GM19193 (cell line): Measurements from ENCODE around the gene KLHL41.

ENCODE experiments used
- POLR2A ChIP-seq: IDR thresholded peaks from 4 replicates; pipeline ENCODE4 v1.6.1; 2011; ENCODE audit not compliant: insufficient read depth, insufficient read length; ENCODE audit errors: extremely low read depth

The KLHL41 gene

DNA sequence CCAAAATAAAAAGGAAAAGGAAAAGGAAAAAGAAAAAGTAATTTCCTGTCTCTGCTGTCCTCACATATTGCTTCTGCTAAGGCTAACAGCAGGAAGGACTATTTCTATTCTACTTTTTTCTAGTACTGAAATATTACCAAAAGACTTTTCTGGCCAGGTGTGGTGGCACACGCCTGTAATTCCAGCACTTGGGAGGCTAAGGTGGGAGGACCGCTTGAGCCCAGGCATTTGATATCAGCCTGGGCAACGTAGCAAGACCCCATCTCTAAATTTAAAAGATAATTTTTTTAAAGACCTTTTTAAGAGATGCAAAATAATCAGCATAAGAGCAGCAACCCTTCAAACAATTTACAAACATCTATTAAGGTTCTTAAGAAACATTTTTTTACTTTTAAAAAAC, 32.9 kb downstream of the KLHL41 start:
- TF ChIP-seq POLR2A, result no peak

DNA sequence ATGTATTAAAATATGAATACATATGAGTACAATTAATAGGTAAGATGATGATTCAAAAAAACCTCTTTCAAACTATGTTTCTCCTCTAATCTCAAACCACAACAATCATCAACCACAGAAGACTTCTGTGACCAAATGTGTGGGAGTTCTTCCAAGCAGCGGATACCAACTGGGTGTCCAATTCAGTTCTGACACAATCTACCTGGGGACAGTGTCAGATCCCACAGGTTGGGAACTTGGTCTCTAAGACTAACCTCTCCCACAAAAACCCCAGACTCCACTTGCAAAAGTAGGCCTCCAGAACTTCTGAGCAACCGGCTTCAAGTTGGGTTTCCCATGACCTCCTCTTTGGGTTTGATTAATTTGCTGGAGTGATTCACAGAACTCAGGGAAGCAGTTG, 37.3 kb downstream of the KLHL41 start:
- no peak for TF ChIP-seq POLR2A

DNA sequence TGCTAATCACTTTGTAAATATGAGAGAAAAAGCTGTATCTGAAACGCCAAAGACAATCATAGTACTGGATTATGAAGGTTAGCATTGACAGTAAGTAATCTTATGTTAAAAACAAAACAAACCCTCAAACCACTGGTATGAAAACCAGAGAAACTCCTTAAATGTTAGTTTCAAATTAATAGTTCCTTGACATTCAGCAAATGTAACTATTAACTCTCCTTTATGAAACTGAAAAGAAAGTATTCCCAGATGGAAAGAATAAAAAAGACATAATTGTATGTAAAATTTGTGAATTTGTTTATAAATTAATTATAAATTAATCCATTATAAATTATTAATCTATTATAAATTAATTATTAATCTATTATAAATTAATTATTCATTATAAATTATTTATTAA, 51.9 kb downstream of the KLHL41 start:
- no peak for TF ChIP-seq POLR2A

- no peak for TF ChIP-seq POLR2A
These were observed 53.0 kb downstream of the KLHL41 start for GRCh38 chr2:169562519-169562918.

DNA sequence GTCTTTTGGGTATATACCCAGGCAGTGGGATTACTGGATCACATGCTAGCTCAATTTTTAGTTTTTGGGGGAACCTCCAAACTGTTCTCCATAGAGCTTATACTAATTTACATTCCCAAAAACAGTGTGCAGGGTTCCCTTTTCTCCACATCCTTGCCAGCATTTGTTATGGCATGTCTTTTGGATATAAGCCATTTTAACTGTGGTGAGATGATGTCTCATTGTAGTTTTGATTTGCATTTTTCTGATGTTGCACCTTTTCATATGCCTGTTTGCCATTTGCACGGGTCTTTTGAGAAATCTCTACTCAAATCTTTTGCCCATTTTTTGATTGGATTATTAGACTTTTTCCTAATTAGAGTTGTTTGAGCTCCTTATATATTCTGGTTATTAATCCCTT, 56.2 kb downstream of the KLHL41 start:
- TF ChIP-seq POLR2A, result no peak

- TF ChIP-seq POLR2A, result no peak
These were observed 60.4 kb downstream of the KLHL41 start for GRCh38 chr2:169569948-169570347.

DNA sequence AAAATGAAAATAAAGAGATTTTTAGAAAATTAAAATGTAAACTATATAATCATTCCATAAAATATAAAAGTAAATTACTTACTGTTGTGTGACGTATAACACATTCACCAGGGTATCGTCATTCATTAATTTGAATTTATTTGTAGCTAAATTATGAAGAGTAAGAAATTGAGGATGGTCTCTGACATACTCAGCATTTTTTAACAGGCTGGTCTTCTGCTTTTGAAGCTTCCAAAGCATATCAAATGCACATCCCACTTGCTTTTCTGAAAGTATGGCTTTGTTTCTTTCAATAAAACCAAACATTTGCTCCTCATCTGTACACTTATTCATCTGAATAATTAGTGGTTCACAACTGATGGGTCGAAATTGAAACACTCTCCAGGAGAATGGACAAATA, 62.1 kb downstream of the KLHL41 start:
- no peak for TF ChIP-seq POLR2A

DNA sequence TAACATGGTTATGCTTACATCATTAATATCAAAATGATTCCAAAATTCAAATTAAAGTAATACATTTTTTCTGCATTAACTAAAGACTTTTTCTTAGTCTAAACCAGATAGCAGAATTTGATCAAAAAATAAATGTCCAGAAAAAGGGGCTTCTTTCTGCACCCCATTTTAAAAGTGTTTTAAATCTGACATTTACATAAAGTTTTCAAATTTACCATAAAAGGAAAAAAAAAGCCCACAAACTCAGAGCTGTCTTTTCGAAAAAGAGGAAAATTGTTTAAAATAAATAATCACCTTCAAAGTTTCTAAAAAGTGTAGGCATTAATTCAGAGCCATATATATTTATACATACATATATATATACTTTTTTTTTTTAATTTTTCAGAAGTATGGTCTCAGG, 62.7 kb downstream of the KLHL41 start:
- no peak for TF ChIP-seq POLR2A

GRCh38 chr2:169572821-169573159, 63.3 kb downstream of the KLHL41 start:
- no peak for TF ChIP-seq POLR2A

GRCh38 chr2:169573160-169573973, 63.9 kb downstream of the KLHL41 start, which contains the start of gene FASTKD1:
Gene FASTKD1 (minus strand): TSS chr2:169573865. CDS start chr2:169572029, 1,836 bp downstream.
- TF ChIP-seq POLR2A, result peak; percentile 64

DNA sequence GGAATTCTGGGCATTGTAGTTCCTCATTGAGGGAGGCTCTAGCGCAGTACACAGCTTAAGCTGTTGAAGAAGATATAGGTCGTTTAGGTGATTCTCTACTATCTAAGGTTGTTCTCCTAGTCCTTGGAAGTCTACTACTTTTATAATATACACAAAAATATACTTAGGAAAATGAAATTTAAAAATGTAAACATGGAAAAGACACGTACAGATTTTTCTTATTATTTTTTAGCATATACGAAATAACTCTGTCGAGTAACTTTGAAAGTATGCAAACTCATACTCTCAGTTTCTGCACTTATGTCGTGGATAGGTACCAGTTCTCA, 64.4 kb downstream of the KLHL41 start:
- TF ChIP-seq POLR2A, result no peak
